ENCODE measurements around the gene KIF3C. TPM values are rescaled to one million over a fixed set of nuclear protein-coding genes. Genes with fewer than 3 reads are reported as not detected.

KIF3C gene
- total and polyA plus RNA-seq, 2 experiments from 2014 or later: 5.4 to 5.6 TPM

GRCh38 chr2:25941042-25941441 is 41.3 kb downstream of the KIF3C start:
- Histone ChIP-seq H3K4me1 (ENCODE audit: low read depth) (peaks cover 4% of the 10 kb centered on the region), H3K27me3 (no peaks in the 10 kb centered on the region), H3K36me3 (no peaks in the 10 kb centered on the region), H3K9me3 (ENCODE audit: low read depth) (no peaks in the 10 kb centered on the region), H3K27ac (no peak overlapping the region), H3K4me3 (no peak overlapping the region)
- DNase-seq (ENCODE audit: low read depth in 1 of 2, low spot score in 1 of 2): no peak
- no peak for TF ChIP-seq CTCF (IDR thresholded peaks at IDR 0.05; ENCODE audit: low read depth, low read length)

- H3K4me3 ChIP-seq: no peak overlapping the region
- DNase-seq (ENCODE audit: low read depth in 1 of 2, low spot score in 1 of 2): no peak
- no peak for TF ChIP-seq CTCF (IDR thresholded peaks at IDR 0.05; ENCODE audit: low read depth, low read length)
- no peaks in the 10 kb centered on the region for H3K36me3 ChIP-seq
- peaks cover 4% of the 10 kb centered on the region for H3K4me1 ChIP-seq (ENCODE audit: low read depth)
- no peaks in the 10 kb centered on the region for H3K27me3 ChIP-seq
- peak overlapping the region; percentile 16 for H3K27ac ChIP-seq
- no peaks in the 10 kb centered on the region for H3K9me3 ChIP-seq (ENCODE audit: low read depth)
Observed at GRCh38 chr2:25939257-25939668, 43.0 kb downstream of the KIF3C start.

- H3K4me3 ChIP-seq: no peak overlapping the region
- no peaks in the 10 kb centered on the region for H3K27me3 ChIP-seq
- H3K9me3 ChIP-seq (ENCODE audit: low read depth): no peaks in the 10 kb centered on the region
- H3K36me3 ChIP-seq: no peaks in the 10 kb centered on the region
- DNase-seq (ENCODE audit: low read depth in 1 of 2, low spot score in 1 of 2): no peak
- H3K4me1 ChIP-seq (ENCODE audit: low read depth): peaks cover 4% of the 10 kb centered on the region
- TF ChIP-seq CTCF (IDR thresholded peaks at IDR 0.05; ENCODE audit: low read depth, low read length): no peak
- no peak overlapping the region for H3K27ac ChIP-seq
Observed at GRCh38 chr2:25938345-25938744, 44.0 kb downstream of the KIF3C start.

- H3K4me1 ChIP-seq (ENCODE audit: low read depth): peaks cover 4% of the 10 kb centered on the region
- peak overlapping the region; percentile 22 for H3K27ac ChIP-seq
Observed at GRCh38 chr2:25936889-25937545, 45.3 kb downstream of the KIF3C start.

GRCh38 chr2:25933622-25934021 is 48.7 kb downstream of the KIF3C start:
- peaks cover 4% of the 10 kb centered on the region for H3K4me1 ChIP-seq (ENCODE audit: low read depth)
- no peak overlapping the region for H3K27ac ChIP-seq
- H3K9me3 ChIP-seq (ENCODE audit: low read depth): no peaks in the 10 kb centered on the region
- H3K36me3 ChIP-seq: no peaks in the 10 kb centered on the region
- DNase-seq (ENCODE audit: low read depth in 1 of 2, low spot score in 1 of 2): no peak
- H3K4me3 ChIP-seq: no peak overlapping the region
- H3K27me3 ChIP-seq: no peaks in the 10 kb centered on the region
- no peak for TF ChIP-seq CTCF (IDR thresholded peaks at IDR 0.05; ENCODE audit: low read depth, low read length)

More at GRCh38 chr2:25936889-25937545, 45.3 kb downstream of the KIF3C start:
- TF ChIP-seq CTCF (IDR thresholded peaks at IDR 0.05; ENCODE audit: low read depth, low read length): no peak
- no peak overlapping the region for H3K4me3 ChIP-seq
- no peaks in the 10 kb centered on the region for H3K9me3 ChIP-seq (ENCODE audit: low read depth)
- no peaks in the 10 kb centered on the region for H3K36me3 ChIP-seq
- no peaks in the 10 kb centered on the region for H3K27me3 ChIP-seq
- DNase-seq (ENCODE audit: low read depth in 1 of 2, low spot score in 1 of 2): peak; percentile 39 to 40
